Peyer's patch (tissue), 4 donors: Measurements from ENCODE around the gene BRD9.

Experiments used
- CTCF ChIP-seq, 6 experiments: fragments of 450-650 bp in 4 of 6; fragments of 200-600 bp in 2 of 6; sonication (generic) in 1 of 6; IDR thresholded peaks; one replicate each; pipeline ENCODE4 v1.5.1; 2017 to 2019; ENCODE audit warnings: antibody characterized with exemption in 6 of 6, mild to moderate bottlenecking in 3 of 6, moderate library complexity in 1 of 6
- POLR2A ChIP-seq, 2 donors: fragments of 450-650 bp; IDR thresholded peaks; one replicate each; pipeline ENCODE4 v1.5.1; 2017; ENCODE audit warnings: antibody characterized with exemption in 2 of 2, mild to moderate bottlenecking in 2 of 2, moderate library complexity in 2 of 2

- TF ChIP-seq CTCF (IDR thresholded peaks at IDR 0.05) (no peak), POLR2A (IDR thresholded peaks at IDR 0.05) (no peak)
Measured at GRCh38 chr5:910769-911160, 18.2 kb upstream of the BRD9 start.
